ENCODE data around the gene IGFALS.

IGFALS gene

DNA sequence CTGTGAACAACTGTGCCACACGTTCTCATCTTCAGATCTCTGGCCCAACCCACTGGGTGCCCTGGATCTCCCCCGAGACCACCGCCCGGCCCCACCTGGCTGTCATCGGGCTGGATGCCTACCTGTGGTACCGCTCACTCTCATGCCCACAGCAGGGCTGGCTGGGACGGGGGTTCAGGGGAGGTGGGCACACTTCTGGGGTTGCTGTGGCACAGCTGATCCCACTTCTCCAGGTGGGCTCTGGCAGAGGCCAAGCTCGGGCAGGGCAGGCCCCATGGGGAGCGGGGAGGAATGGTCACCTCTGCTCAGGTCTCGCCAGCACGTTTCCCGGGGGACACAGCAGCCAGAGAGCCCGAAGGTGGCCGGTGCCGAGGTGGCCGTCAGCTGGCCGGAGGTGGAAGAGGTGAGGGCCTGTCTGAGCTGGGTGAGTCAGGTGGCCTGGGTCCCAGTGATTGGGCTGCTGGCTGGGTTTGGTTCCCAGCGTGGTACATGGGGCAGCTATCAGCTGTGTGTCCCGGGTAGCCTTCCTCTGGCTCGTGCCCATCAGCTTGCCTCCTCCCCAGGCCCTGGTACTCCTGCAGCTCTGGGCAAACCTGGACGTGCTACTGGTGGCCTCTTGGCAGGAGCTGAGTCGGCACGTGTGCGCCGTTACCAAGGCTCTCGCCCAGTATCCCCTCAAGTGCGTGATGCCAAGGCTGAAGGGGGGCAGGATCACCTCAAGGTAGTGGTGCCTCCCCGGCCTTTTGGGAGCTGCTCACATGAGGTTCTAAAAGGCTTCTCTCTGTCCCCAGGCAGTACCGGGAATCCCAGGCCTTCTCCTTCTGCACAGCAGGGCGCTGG lies 18.3 kb downstream of the IGFALS start:
- no peak for DNase-seq

DNA sequence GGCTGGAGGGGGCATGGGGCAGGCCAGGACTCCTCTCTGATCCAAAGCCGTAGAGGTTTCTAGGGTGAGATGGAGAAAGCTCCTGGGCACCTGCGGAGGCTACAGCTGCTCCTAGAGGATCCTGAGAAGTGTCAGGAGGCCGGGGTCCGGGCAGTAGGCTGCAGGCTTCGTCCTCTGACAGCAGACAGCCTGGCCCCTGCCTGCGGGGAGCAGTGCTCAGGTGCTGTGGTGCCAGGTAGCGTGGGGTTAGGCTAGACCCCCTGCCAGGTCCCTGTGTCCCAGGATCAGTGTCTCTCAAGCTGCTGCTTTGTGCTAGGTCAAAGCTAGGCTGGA lies 19.1 kb downstream of the IGFALS start:
- DNase-seq: no peak

DNA sequence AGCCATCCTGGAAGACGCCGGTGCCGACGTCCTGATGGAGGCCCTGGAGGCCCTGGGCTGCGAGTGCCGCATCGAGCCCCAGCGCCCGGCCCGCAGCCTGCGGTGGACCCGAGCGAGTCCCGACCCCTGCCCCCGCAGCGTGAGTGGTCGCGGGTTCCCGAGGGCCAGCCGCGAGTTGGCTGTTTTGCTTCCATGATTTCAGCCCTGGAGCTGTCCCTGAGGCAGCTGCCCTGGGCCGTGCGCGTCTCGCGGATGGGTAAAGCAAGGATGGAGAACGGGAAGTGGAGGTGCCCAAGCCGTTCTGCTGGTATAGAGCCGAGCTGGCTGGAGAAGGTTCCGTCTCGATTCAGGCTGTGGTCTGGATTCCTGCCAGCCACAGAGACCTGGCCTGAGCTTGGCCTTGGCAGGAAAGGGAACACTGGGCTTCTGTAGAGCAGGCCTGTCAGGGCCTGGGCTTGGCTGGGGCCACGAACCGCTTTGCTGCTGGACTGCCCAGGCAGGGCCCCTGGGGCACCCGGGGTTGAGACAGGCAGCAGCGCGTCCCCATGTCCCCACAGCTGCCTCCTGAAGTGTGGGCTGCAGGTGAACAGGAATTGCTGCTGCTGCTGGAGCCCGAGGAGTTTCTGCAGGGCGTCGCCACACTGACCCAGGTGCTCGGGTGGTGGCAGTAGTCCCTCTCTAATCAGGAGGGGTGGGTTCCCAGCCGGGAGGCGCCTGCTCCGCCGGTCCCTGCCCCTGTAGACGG lies 19.6 kb downstream of the IGFALS start:
- no peak for DNase-seq

DNA sequence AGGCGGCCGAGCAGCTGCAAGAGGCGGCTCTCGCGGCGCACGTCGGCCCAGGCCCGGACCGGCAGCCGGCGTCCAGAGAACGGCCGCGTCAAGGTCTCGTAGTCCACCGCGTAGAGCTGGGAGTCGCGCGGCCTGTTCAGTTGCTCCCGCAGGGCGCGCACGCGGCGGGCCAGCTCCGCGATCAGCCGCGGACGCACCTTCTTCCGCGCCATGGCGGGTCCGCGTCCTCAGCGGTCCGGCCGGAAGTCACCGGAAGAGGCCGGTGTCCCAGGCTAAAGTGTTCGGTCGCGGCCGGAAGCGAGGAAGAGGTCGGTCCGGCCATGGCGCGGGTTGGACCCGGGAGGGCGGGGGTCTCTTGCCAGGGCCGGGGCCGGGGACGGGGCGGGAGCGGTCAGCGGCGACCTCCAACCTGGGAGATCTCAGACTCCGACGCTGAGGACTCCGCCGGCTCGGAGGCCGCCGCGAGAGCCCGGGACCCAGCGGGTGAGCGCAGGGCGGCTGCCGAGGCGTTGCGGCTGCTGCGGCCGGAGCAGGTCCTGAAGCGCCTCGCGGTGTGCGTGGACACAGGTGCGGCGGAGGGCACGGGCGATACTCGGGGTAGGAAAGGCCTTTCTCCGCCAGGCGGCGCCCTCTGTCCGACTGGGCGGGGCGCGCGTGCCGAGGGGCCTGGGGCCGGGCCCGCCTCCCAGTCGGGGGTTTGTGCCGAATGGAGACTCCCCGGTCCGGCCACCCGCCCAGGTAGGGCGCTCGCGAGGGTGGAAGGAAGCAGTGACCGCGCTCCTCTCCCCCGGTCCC lies 20.4 kb downstream of the IGFALS start, which contains the start of gene MRPS34:
Gene MRPS34, minus strand, starts transcription at position 227 of the 795 bp plus-strand sequence. Its CDS starts 15 bp downstream, at position 212.
- peak; percentile 63 to 70 (median 66) for DNase-seq

DNA sequence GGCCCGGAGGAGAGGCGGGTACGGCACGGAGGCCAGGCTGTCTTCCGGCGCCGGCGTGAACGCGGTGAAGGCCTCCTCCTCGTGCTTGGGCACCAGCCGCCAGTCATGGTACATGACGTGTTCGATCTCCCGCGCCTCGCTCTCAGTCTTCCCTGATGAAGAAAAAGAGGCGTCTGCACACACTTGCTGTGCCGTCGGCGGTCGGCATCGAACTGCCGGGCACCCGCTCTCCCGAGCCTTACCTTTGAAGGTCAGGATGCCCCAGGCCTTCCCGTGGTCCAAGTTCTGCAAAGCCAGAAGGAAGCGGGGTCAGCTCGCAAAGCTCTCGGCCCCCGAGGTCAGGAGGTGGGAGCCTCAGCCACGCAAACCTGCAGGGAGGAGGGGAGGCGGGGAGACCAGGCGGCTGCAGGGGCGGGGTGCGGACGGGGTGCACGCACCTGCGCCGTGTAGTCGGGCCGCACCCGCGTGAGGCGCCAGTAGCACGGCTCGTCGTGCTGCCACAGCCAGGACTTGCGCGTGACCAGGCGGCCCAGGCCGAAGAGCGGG lies 21.1 kb downstream of the IGFALS start, which contains the start of gene EME2:
Gene EME2, plus strand, starts transcription at position 449 of the 546 bp plus-strand sequence. CDS start 418 bp downstream, outside the sequence.
- peak in 1 of 4 experiments; percentile 42 for DNase-seq

DNA sequence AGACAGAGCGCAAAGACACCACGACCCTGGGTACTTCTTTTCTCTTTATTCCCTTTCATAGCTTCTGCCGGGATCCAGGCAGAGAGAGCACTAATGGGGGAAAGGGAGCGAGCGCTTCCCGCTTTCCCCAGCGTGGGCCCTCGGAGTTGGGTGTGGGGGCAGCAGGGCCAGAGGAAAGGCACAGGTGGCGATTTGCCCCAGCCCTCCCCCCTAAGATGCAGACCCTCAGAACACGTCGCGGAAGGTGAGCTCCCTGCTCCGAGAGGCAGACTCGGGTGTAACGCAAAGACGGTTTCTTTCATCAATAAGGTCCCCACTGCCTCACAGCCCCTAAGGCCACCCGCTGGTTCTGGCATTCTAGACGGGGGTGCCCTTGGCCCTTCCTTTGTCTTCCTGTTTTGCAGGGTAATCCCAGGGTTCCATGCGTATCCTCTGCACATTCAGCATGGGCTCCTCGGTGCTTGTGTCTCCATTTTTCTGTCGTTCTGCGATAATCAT lies 21.6 kb downstream of the IGFALS start:
- DNase-seq: no peak

DNA sequence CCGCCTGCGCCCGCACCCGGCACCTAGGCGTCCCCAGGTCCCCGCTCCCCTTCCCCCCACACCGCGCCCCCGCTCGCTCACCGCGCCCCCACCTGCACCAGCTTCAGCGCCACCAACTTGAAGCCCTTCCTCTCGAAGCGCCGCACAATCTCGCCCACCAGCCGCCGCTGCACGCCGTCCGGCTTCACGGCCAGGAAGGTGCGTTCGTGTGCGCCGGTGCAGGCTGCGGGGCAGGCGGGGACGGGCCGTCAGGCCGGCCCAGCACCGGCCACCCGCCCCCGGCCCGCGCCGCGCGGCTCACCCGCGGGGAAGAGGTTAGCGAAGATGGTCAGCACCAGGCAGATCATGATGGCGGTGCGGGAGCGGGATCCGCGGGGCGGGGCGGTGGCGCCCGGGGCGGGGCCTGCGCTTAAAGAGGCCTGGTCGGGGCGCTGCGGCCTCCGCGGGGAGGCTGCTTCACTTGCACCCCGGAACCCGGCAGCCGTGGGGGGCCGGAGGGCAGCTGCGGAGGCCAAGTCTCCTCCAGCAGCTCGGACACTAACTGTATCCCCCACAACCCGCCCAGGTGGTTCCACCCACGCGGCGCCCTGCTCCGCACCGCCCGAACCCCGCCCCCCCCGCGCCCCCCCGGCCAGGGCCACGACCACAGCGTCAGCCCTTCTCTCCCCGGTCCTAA lies 22.2 kb downstream of the IGFALS start, which contains the start of gene NME3:
Gene NME3, minus strand, starts transcription at position 356 of the 676 bp plus-strand sequence. Its CDS starts 9 bp downstream, at position 347.
- DNase-seq: peak; percentile 57 to 63 (median 60)

DNA sequence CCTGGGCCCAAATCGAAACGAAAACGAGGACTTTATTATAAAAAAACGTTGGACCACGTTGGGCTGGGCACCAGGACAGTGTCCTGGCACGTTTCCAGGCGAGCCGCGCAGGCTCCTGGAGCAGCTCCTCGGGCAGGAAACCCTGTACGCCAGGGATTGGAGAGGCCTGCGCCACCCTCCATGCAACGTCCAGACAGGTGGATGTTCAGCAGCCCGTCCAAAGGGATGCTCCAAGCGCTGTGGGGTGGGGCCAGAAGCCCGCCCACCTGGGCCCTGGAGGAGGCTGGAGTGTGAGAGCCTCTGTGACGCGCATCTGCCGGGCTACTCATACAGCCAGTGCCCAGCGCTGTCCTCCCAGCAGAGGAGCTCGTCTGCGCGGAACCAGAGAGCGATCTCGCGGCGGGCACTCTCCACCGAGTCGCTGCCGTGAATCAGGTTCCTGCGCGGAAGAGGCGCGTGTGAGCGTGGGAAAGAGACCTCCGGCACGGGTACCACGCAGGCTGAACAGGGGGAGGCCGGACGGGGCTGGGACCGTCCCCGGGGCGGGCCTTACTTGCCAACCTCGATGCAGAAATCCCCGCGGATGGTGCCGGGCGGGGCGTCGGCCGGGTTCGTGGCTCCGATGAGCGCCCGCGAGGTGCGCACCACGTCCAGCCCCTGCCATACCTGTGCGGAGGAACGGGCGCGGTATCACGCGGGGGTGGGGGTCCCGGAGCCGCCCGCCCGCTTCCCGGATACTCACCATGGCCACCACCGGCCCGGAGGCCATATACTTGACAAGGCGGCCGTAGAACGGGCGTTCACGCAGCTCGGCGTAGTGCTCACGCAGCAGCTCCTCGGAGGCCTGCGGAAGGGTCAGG lies 22.9 kb downstream of the IGFALS start:
- DNase-seq: peak in 2 of 4 experiments; percentile 24 to 34

DNA sequence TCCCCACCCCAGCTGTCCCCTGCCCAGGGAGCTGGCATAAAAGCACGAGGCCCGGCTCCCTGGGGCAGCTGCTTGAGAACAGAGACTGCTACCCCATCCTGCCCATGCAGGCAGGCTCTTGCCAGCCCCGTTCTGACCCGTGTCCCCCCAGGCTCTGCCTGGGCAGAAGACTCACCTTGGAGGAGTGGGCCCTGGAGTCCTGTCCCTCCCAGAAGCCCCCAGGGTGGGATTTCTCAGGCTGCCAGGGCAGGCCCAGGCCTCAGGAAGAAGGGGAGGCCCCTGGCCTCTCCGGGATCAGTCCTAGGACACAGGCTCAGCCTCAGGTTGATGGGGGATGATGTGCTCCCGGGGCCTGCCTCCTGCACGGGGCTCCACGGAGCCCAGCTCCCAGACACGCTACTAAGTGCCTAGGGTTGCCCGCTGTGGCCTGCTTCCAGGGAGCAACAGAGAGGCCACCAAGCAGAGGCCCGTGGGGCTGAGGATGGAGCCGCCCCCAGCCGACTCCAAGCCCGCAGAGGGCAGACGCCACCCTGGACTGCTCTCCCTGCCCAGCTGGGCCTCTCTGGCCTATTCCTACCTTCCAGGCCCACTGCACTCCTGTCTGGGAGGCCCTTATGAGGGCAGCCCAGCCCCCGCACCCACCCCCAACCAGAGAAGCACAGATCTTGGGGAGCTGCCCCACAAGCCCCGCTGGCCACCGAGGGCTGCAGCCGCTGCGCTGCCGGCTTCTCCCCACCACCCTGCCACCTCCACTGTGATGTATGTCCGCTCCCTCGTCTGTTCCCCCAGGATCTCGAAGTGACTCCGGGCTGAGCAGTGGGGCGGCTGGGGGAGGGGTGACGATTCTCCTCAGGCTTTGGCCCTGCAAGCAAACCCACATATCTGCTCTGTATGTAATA lies 23.9 kb downstream of the IGFALS start:
- no peak for DNase-seq

DNA sequence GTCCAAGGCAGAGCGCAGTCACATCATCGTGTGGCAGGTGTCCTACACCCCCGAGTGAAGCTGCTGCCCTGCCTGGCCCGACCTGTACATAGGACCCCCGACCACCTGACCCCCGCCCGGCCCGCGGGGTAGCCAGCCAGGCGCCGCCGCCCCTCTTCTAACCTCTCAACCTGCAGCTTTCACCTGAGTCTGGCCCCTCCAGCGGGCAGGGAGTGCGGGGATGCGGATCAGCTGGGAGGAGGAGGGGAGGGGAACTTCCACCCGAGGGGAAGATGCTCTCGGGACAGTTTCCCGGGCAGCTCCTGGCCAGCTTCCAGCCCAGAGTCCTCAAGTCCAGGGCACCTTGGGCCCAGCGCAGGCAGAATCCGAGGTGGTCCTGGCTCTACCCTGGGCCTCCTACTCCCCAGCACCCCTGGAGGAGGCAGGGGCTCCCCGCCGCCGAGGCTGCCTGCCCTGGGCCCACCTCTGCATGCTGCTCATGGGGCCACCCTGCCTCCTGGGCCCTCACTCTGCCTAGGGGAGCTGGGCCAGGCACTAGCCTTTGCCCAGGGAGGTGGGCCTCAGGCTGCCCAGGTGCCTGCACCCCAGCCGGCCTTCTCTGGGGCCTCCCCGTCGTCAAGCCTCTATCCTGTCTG lies 24.6 kb downstream of the IGFALS start:
- no peak for DNase-seq

DNA sequence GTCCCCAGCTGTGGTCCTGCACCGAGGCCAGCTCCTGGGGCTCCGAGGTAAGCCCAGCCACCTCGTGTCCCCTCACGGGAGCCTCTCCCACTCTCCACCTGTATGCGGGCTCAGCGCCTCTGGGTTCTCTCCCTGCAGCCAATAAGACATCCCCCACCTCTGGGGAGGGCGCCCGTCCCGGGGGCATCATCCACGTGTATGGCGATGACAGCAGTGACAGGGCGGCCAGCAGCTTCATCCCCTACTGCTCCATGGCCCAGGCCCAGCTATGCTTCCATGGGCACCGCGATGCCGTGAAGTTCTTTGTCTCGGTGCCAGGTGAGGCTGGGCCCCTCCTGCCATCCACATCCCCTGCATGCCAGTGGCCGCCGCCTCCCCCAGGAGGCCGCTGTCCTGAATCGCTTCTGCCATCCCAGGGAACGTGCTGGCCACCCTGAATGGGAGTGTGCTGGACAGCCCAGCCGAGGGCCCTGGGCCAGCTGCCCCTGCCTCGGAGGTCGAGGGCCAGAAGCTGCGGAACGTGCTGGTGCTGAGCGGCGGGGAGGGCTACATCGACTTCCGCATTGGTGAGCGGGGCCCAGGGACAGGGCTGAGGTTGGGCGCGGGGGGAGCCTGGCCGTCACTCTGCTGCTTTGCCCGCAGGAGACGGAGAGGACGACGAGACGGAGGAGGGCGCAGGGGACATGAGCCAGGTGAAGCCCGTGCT lies 25.3 kb downstream of the IGFALS start:
- DNase-seq: no peak

DNA sequence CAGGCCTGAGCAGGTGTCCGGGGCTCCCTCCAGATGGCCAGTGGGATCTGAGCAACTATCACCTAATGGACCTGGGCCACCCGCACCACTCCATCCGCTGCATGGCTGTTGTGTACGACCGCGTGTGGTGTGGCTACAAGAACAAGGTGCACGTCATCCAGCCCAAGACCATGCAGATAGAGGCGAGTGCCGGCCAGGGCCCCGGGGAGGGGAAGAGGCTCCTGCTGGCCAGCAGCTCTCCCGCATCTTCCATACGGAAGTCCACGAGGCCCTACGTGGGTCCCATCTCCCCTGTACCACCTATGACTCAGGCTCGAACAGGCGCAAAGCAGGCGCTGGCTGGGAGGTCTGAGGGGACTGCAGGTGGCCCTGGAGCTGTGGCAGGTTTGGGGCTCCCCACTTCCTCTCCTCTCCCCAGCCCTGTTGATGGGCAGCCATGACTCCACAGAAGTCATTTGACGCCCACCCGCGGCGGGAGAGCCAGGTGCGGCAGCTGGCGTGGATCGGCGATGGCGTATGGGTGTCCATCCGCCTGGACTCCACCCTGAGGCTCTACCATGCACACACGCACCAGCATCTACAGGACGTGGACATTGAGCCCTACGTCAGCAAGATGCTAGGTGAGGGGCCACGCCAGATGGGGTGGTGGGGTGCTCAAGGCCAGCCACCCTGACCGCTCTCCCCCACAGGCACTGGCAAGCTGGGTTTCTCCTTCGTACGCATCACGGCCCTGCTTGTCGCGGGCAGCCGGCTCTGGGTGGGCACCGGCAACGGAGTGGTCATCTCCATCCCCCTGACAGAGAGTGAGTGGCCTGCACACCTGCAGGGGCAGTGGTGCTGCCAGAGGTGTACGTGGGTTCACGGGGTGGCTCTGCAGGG lies 26.1 kb downstream of the IGFALS start:
- DNase-seq: no peak

DNA sequence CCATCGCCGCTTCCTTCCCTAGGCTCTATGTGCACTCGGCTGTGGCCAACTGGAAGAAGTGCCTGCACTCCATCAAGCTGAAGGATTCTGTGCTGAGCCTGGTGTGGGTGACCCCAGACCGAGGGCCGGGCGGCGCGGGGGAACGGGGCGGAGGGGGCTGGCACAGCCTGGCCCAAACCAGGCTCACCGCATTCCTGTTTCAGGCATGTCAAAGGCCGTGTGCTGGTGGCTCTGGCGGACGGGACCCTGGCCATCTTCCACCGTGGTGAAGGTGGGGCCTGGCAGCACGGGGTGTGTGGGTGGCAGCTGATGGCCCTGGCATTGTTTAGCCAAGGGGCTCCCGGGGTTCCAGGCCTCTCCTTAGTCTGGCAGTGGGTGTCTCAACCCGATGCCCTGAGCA lies 26.8 kb downstream of the IGFALS start:
- no peak for DNase-seq

DNA sequence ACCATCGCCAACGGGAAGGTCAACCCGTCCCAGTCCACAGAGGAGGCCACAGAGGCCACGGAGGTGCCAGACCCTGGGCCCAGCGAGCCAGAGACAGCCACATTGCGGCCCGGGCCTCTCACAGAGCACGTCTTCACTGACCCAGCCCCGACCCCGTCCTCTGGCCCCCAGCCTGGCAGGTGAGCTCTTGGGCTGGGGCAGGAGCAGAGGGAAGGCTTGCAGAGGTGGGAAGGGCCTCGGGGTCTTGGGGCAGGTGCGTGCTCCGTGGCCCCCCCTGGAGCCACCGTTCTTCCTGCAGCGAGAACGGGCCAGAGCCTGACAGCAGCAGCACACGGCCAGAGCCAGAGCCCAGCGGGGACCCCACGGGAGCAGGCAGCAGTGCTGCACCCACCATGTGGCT lies 27.3 kb downstream of the IGFALS start:
- DNase-seq: no peak

DNA sequence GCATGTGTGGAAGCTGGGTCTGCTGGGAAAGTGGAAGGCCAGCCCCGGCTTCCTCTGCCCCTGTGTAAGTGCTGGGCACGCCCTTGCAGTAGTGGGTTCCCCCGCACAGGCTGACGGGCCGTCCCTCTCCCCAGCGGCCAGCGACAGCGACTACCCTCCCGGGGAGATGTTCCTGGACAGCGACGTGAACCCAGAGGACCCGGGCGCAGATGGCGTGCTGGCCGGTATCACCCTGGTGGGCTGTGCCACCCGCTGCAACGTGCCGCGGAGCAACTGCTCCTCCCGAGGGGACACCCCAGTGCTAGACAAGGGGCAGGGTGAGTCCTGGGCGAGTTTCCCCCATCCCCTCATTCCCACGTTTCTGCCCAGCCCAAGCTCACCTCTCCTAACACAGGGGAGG lies 27.7 kb downstream of the IGFALS start:
- DNase-seq: no peak

DNA sequence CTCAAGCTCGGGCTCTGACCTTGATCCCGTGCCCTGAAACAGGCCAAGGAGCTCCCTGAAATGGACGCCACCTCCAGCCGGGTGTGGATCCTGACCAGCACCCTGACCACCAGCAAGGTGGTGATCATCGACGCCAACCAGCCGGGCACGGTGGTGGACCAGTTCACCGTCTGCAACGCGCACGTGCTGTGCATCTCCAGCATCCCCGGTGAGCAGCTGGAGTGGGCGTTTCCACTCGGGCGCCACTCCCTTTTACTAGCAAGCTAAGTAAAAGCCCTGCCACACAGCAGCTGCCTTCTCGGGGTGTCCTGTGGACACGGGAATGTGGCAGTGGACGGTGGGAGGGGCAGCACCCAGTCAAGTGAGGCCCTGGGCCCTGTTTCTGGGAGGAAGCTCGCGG lies 28.5 kb downstream of the IGFALS start:
- DNase-seq: no peak

Data from activated CD4-positive, CD25-positive, alpha-beta regulatory T cell (primary cell).